ENCODE results near the gene GATAD2B.

DNA sequence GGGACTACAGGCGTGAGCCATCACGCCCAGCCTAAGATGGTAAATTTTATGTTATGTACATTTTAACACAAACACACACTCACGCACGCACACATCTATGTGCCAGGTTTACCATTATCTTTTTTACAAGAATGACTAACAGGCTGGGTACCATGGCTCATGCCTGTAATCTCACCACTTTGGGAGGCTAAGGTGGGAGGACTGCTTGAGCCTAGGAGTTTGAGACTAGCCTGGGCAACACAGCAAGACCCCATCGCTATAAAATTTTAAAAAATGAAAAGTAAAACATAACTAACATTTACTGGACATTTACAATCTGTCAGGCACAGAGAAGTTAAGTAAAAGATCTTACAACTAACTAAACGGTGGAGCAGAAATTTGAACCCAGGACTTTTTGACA, 14.7 kb downstream of the GATAD2B start:
- TF ChIP-seq, protein P1, sequence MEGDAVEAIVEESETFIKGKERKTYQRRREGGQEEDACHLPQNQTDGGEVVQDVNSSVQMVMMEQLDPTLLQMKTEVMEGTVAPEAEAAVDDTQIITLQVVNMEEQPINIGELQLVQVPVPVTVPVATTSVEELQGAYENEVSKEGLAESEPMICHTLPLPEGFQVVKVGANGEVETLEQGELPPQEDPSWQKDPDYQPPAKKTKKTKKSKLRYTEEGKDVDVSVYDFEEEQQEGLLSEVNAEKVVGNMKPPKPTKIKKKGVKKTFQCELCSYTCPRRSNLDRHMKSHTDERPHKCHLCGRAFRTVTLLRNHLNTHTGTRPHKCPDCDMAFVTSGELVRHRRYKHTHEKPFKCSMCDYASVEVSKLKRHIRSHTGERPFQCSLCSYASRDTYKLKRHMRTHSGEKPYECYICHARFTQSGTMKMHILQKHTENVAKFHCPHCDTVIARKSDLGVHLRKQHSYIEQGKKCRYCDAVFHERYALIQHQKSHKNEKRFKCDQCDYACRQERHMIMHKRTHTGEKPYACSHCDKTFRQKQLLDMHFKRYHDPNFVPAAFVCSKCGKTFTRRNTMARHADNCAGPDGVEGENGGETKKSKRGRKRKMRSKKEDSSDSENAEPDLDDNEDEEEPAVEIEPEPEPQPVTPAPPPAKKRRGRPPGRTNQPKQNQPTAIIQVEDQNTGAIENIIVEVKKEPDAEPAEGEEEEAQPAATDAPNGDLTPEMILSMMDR (IDR thresholded peaks at IDR 0.05): no peak
- TF ChIP-seq POLR2AphosphoS5 (IDR thresholded peaks at IDR 0.05): no peak
